CD4-positive, alpha-beta T cell treated with Interleukin-21 for 1 hour (primary cell): ENCODE data around the gene NAT8.
A peak's percentile ranks its signal among the peaks of the same experiment; 100 is the strongest.
"Not testable (repeated sequence)": the region's sequence is repeated elsewhere in the genome, so short reads cannot be mapped to it uniquely, and the experiment has no call there.

Experiments used
- DNase-seq: peaks from one replicate; pipeline ENCODE4 v3.0.0-alpha.2; 2020

Gene NAT8

GRCh38 chr2:73630662-73631266, 11.5 kb downstream of the NAT8 start:
- DNase-seq: peak; percentile 10

DNA sequence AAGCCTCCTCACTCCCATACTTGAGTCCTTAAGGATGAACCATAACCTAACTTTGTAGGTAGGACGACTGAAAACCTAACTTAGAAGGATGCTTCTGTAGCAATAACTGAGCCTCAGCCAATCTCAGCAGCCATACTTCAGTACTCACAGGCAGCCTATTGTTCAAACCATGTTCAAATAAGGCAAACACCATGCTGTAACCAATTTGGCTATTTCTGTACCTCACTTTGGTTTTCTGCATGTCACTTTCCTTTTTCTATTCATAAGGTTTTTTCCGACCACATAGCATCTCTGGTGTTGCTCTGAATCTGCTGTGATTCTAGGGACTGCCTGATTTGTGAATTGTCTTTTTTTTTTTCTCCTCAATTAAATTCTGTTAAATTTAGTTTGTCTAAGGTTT, 13.7 kb downstream of the NAT8 start:
- not testable (repeated sequence) for DNase-seq

- DNase-seq: not testable (repeated sequence)
Measured at GRCh38 chr2:73626237-73626636, 16.0 kb downstream of the NAT8 start.

GRCh38 chr2:73624625-73625024, 17.6 kb downstream of the NAT8 start:
- not testable (repeated sequence) for DNase-seq

DNA sequence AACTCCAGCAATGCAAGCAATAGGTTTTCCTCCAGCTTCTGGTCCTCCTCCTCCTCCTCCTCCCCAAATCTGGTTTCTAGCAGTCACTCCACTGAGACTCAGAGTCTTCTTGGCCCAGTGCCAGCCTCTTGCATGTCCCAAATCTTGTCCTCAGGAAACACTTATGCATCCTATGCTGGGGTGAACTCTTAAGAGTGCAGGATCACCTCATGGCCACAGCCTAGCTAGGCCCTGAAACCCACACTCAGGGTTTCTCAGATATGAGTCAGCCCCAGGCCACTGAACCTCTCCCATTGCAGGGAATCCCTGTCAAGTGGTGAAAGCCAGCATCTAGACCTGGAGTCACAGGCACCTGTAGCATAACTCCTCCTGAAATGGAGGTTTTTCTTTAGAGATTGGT, 18.2 kb downstream of the NAT8 start:
- DNase-seq: not testable (repeated sequence)

- not testable (repeated sequence) for DNase-seq
Measured at GRCh38 chr2:73619925-73620324, 22.3 kb downstream of the NAT8 start.

- DNase-seq: no peak
Measured at GRCh38 chr2:73614997-73615396, 27.2 kb downstream of the NAT8 start.

- no peak for DNase-seq
Measured at GRCh38 chr2:73614105-73614504, 28.1 kb downstream of the NAT8 start.

DNA sequence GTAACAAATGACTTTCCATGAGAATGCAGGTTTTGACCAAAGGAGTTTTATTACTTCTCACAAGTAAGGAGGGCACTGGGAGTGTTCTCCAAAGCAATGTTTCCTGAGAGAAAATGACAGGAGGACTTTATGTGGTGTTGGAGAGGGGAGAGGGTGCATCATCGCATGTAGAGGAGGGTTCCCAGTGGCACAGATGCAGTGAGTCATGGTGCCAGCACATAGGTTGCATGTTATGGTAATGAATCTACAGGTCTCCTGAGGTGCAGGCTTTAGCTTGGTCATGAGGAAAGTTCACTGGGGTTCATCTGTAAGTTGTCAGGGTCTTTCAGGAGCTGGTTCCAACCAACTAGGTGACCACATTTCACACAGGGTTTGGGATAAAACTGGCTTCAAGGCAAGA, 30.4 kb downstream of the NAT8 start:
- no peak for DNase-seq

DNA sequence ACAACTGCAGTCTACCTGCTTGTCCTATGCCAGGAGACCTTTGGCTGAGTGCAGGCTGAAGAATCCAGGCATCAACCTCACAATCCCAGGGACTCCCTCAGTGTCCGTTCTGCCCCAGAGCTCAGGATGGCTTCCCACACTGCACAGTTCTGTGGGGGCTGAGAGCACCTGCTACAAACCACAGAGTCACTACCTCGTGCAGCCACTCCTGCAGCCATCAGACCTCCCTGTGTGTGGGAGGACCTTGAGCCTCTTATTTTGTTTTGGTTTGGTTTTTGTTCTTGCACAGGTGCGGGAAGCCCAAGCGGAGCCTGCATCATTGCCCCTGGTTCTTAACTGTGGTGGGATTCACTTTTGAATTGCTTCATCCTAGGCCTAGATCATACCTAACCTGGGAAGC, 31.0 kb downstream of the NAT8 start:
- DNase-seq: no peak

GRCh38 chr2:73610111-73610510, 32.1 kb downstream of the NAT8 start:
- no peak for DNase-seq

DNA sequence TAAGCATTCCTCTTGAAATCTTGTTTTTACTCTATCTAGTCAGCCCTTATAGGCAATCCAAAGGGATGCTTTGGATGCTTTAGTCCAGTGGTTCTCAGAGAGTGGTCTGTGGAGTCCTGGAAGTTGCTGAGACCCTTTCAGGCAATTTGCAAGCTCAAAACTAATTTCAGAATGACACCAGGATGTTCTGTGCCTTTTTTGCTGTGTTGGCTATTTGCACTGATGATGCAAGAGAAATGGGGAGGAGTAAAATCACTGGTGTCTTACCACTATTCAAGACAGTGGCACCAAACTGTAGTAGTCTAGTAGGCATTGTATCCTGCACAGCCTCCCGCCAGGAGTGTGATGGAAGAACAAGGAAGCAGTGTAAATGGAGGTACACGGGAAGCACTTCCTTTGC, 37.6 kb downstream of the NAT8 start:
- not testable (repeated sequence) for DNase-seq

DNA sequence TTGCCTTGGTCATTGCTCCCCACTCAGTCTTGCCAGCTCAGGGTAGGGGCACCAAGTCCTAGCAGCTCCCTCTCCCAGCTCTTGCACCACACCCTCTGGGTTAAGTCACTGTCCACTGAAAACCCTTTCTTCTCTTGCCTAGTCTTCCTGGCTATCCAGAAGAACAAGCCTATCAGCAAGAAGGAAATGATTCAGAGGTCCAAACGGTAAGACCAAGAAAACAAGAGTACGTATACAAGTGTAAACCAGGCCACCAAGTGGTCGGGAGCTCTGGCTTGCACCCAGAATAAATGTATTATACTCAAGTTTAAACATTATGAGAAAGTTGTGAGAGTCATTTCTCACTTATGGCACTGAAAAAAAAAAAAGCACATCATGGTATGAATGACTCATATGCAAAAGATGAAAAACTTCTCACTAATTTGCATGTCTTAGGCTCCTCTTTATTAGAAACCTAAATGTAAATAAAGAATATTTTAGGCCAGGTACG, 39.1 kb downstream of the NAT8 start:
- not testable (repeated sequence) for DNase-seq

DNA sequence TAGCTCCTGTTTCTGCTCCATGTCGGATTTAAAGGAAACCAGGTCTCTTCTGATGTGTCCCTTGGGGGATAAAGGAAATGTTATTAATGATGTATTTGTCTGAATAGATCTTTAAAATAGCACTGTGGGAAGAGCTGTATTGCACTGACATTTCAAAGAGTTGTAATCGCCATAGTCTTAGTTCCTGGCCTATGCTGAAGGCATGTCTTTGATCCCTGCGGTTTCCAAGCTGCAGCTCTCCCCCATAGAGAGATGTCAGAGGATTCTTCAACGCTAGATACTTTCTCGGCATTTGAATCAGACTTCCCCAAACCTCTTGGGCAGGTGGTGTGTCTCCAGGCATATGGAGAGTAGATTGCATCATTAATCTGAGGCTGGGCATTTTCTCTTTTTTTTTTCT, 40.4 kb downstream of the NAT8 start:
- DNase-seq: no peak

DNA sequence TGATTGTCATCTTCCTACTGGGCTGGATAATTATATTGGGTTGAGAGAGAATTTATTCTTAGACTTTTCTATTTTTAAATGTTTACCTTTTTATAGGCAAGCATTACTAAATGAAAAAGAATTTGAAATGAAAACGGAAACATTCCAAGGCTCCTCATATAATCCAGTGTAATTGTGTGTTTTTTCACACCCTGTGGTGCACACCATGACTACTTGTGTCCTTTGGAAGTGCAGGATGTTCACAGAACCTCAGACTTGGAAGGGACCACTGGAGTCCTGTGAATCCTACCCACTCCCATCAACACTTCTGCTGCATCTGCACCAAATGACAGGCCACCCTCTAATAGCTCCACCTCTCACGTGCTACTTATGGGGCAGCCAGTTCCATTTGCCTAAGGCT, 48.0 kb downstream of the NAT8 start:
- DNase-seq: no peak

DNA sequence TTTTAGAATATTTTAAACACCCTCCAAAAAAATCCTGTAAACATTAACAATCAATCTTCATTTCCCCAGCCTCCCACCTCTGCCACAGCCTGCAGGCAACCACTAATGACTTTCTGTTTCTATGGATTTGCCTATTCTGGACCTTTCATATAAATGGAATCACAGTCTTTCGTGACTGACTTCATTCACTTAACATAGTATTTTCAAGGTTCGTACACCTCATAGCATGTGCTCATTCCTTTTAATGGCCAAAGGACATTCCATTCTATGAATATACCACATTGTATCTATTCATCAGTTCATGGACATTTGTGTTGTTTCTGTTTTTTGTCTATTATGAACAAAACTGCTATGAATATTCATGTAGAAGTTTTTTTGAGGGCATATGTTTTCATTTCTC, 48.5 kb downstream of the NAT8 start:
- DNase-seq: no peak
